ENCODE data around the gene GXYLT1. TPM values are rescaled to one million over a fixed set of nuclear protein-coding genes. Genes with fewer than 3 reads are reported as not detected.

GXYLT1 gene
- total and polyA plus RNA-seq, 9 of the 15 experiments (the other 6 are each of a cell fraction or from before 2014, with no cell fraction given), result 1.4 to 9.3 (median 5.5) TPM

- TF ChIP-seq, protein P1, sequence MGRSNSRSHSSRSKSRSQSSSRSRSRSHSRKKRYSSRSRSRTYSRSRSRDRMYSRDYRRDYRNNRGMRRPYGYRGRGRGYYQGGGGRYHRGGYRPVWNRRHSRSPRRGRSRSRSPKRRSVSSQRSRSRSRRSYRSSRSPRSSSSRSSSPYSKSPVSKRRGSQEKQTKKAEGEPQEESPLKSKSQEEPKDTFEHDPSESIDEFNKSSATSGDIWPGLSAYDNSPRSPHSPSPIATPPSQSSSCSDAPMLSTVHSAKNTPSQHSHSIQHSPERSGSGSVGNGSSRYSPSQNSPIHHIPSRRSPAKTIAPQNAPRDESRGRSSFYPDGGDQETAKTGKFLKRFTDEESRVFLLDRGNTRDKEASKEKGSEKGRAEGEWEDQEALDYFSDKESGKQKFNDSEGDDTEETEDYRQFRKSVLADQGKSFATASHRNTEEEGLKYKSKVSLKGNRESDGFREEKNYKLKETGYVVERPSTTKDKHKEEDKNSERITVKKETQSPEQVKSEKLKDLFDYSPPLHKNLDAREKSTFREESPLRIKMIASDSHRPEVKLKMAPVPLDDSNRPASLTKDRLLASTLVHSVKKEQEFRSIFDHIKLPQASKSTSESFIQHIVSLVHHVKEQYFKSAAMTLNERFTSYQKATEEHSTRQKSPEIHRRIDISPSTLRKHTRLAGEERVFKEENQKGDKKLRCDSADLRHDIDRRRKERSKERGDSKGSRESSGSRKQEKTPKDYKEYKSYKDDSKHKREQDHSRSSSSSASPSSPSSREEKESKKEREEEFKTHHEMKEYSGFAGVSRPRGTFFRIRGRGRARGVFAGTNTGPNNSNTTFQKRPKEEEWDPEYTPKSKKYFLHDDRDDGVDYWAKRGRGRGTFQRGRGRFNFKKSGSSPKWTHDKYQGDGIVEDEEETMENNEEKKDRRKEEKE (IDR thresholded peaks at IDR 0.05; ENCODE audit: borderline replicate concordance in 1 of 2, control insufficient read depth in 1 of 2, low read depth in 2 of 2, low read length in 1 of 2), result no peak
- TF ChIP-seq BRF1 (IDR thresholded peaks at IDR 0.05; ENCODE audit: borderline replicate concordance, extremely low read depth, insufficient read length) (no peak), EGR1 (conservative IDR thresholded peaks at IDR 0.05) (peak; percentile 75), ZNF12 (CRISPR knock-in tag; IDR thresholded peaks at IDR 0.05) (no peak), KDM1A (IDR thresholded peaks at IDR 0.05) (peak in 1 of 2 experiments; percentile 18; a peak in 1 of 4 replicates), FOS (IDR thresholded peaks at IDR 0.05; ENCODE audit: extremely low read depth, insufficient read length) (no peak), RBM22 (IDR thresholded peaks at IDR 0.05; ENCODE audit: low read depth, low read length, poor library complexity, severe bottlenecking) (no peak), ZNF133 (CRISPR knock-in tag; IDR thresholded peaks at IDR 0.05) (no peak), CTCFL (IDR thresholded peaks at IDR 0.05; ENCODE audit: borderline replicate concordance, insufficient read depth, low read depth, low read length, poor library complexity, severe bottlenecking) (peak; percentile 11), HLTF (IDR thresholded peaks at IDR 0.05) (no peak), ZNF830 (CRISPR knock-in tag; IDR thresholded peaks at IDR 0.05) (no peak), GTF2A2 (tag; IDR thresholded peaks at IDR 0.05) (no peak), ZNF668 (CRISPR knock-in tag; IDR thresholded peaks at IDR 0.05) (no peak)
- TF ChIP-seq, protein P2, sequence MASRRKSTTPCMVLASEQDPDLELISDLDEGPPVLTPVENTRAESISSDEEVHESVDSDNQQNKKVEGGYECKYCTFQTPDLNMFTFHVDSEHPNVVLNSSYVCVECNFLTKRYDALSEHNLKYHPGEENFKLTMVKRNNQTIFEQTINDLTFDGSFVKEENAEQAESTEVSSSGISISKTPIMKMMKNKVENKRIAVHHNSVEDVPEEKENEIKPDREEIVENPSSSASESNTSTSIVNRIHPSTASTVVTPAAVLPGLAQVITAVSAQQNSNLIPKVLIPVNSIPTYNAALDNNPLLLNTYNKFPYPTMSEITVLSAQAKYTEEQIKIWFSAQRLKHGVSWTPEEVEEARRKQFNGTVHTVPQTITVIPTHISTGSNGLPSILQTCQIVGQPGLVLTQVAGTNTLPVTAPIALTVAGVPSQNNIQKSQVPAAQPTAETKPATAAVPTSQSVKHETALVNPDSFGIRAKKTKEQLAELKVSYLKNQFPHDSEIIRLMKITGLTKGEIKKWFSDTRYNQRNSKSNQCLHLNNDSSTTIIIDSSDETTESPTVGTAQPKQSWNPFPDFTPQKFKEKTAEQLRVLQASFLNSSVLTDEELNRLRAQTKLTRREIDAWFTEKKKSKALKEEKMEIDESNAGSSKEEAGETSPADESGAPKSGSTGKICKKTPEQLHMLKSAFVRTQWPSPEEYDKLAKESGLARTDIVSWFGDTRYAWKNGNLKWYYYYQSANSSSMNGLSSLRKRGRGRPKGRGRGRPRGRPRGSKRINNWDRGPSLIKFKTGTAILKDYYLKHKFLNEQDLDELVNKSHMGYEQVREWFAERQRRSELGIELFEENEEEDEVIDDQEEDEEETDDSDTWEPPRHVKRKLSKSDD (conservative IDR thresholded peaks at IDR 0.05; ENCODE audit: low read length), result no peak
Measured at GRCh38 chr12:42145552-42146215, 1.0 kb upstream of the GXYLT1 start (continued).
